GM12891 (cell line): Measurements from ENCODE around the gene C2CD3.
"Not testable (repeated sequence)": the region's sequence is repeated elsewhere in the genome, so short reads cannot be mapped to it uniquely, and the experiment has no call there.

Source experiments
- POLR2A ChIP-seq: IDR thresholded peaks from 2 replicates; pipeline ENCODE4 v1.6.1; 2011; ENCODE audit warnings: low read depth, low read length, control low read depth
- POLR2AphosphoS5 ChIP-seq: IDR thresholded peaks from 2 replicates; pipeline ENCODE4 v1.6.1; 2011; ENCODE audit warnings: low read depth, low read length, control low read depth
- POU2F2 ChIP-seq: IDR thresholded peaks from 2 replicates; pipeline ENCODE4 v1.6.1; 2011; ENCODE audit warnings: low read depth, mild to moderate bottlenecking, control low read depth, low read length, moderate library complexity
- SPI1 ChIP-seq: IDR thresholded peaks from 2 replicates; pipeline ENCODE4 v1.6.1; 2011; ENCODE audit warnings: low read depth, low read length, control low read depth
- TAF1 ChIP-seq: IDR thresholded peaks from 2 replicates; pipeline ENCODE4 v1.6.1; 2011; ENCODE audit warnings: low read depth, low read length, control low read depth

DNA sequence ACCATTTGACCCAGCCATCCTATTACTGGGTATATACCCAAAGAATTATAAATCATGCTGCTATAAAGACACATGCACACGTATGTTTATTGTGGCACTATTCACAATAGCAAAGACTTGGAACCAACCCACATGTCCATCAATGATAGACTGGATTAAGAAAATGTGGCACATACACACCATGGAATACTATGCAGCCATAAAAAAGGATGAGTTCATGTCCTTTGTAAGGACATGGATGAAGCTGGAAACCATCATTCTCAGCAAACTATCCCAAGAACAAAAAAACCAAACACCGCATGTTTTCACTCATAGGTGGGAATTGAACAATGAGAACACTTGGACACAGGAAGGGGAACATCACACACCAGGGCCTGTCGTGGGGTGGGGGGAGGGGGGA, 105.3 kb downstream of the C2CD3 start:
- TF ChIP-seq POLR2AphosphoS5, POLR2A, TAF1, SPI1, POU2F2: not testable (repeated sequence)
